ENCODE measurements around the gene DCAF17. TPM values are rescaled to one million over a fixed set of nuclear protein-coding genes. Genes with fewer than 3 reads are reported as not detected.

DCAF17 gene
- total RNA-seq, 1 donor from 2014 or later = 19.2 TPM

- no peak for DNase-seq (ENCODE audit: extremely low spot score, unreplicated experiment)
- peaks cover 4% of the 10 kb centered on the region for H3K9me3 Mint-ChIP-seq (ENCODE audit: unreplicated experiment)
- H3K4me3 Mint-ChIP-seq (ENCODE audit: unreplicated experiment) = peak within 1 kb of the TSS; percentile 87
- H3K27ac Mint-ChIP-seq (ENCODE audit: unreplicated experiment) = peak within 1 kb of the TSS; percentile 92
- peak; percentile 40 for TF ChIP-seq CTCF (IDR thresholded peaks at IDR 0.05)
- H3K27me3 Mint-ChIP-seq (ENCODE audit: unreplicated experiment) = no peaks in the 10 kb centered on the region
- peaks cover 30% of the 10 kb centered on the region for H3K4me1 Mint-ChIP-seq (ENCODE audit: unreplicated experiment)
- peaks cover 28% of the 10 kb centered on the region for H3K36me3 Mint-ChIP-seq (ENCODE audit: unreplicated experiment)
Observed at GRCh38 chr2:171433763-171434012, 338 bp upstream of the DCAF17 start, which contains the start of gene METTL8. TSS of gene METTL8 (minus strand) at chr2:171433990. CDS start at chr2:171392185, 41,805 bp downstream.

GRCh38 chr2:171436307-171436706 lies 2.3 kb downstream of the DCAF17 start:
- Mint-ChIP-seq H3K27me3 (ENCODE audit: unreplicated experiment) (no peaks in the 10 kb centered on the region), H3K4me3 (ENCODE audit: unreplicated experiment) (no peak overlapping the region), H3K36me3 (ENCODE audit: unreplicated experiment) (peaks cover 43% of the 10 kb centered on the region), H3K4me1 (ENCODE audit: unreplicated experiment) (peaks cover 26% of the 10 kb centered on the region), H3K9me3 (ENCODE audit: unreplicated experiment) (peaks cover 4% of the 10 kb centered on the region), H3K27ac (ENCODE audit: unreplicated experiment) (no peak overlapping the region)
- no peak for TF ChIP-seq CTCF (IDR thresholded peaks at IDR 0.05)
- no peak for DNase-seq (ENCODE audit: extremely low spot score, unreplicated experiment)

GRCh38 chr2:171441470-171441869 lies 7.4 kb downstream of the DCAF17 start:
- no peak overlapping the region for H3K4me3 Mint-ChIP-seq (ENCODE audit: unreplicated experiment)
- TF ChIP-seq CTCF (IDR thresholded peaks at IDR 0.05) = no peak
- no peak for DNase-seq (ENCODE audit: extremely low spot score, unreplicated experiment)
- peaks cover 4% of the 10 kb centered on the region for H3K9me3 Mint-ChIP-seq (ENCODE audit: unreplicated experiment)
- H3K36me3 Mint-ChIP-seq (ENCODE audit: unreplicated experiment) = peaks cover 51% of the 10 kb centered on the region
- peaks cover under 1% of the 10 kb centered on the region for H3K4me1 Mint-ChIP-seq (ENCODE audit: unreplicated experiment)
- H3K27me3 Mint-ChIP-seq (ENCODE audit: unreplicated experiment) = no peaks in the 10 kb centered on the region
- no peak overlapping the region for H3K27ac Mint-ChIP-seq (ENCODE audit: unreplicated experiment)

GRCh38 chr2:171447675-171448074 lies 13.6 kb downstream of the DCAF17 start:
- Mint-ChIP-seq H3K4me3 (ENCODE audit: unreplicated experiment) (no peak overlapping the region), H3K4me1 (ENCODE audit: unreplicated experiment) (no peaks in the 10 kb centered on the region), H3K9me3 (ENCODE audit: unreplicated experiment) (no peaks in the 10 kb centered on the region), H3K36me3 (ENCODE audit: unreplicated experiment) (peaks cover 41% of the 10 kb centered on the region), H3K27ac (ENCODE audit: unreplicated experiment) (no peak overlapping the region), H3K27me3 (ENCODE audit: unreplicated experiment) (no peaks in the 10 kb centered on the region)
- peak; percentile 29 for TF ChIP-seq CTCF (IDR thresholded peaks at IDR 0.05)
- no peak for DNase-seq (ENCODE audit: extremely low spot score, unreplicated experiment)

GRCh38 chr2:171451074-171451473 lies 17.0 kb downstream of the DCAF17 start:
- Mint-ChIP-seq H3K9me3 (ENCODE audit: unreplicated experiment) (peaks cover 6% of the 10 kb centered on the region), H3K27ac (ENCODE audit: unreplicated experiment) (no peak overlapping the region), H3K36me3 (ENCODE audit: unreplicated experiment) (peaks cover 52% of the 10 kb centered on the region), H3K4me1 (ENCODE audit: unreplicated experiment) (no peaks in the 10 kb centered on the region), H3K27me3 (ENCODE audit: unreplicated experiment) (no peaks in the 10 kb centered on the region), H3K4me3 (ENCODE audit: unreplicated experiment) (no peak overlapping the region)
- no peak for TF ChIP-seq CTCF (IDR thresholded peaks at IDR 0.05)
- DNase-seq (ENCODE audit: extremely low spot score, unreplicated experiment) = no peak
